GM21526 (cell line): ENCODE data around the gene ARL16.

Experiments
- ATAC-seq: cut with Tn5 transposase; IDR thresholded peaks from one replicate; pipeline ENCODE4 v1.9.1; 2021; ENCODE audit warnings: moderate library complexity; ENCODE audit not compliant: unreplicated experiment, low FRiP score

Gene ARL16

DNA sequence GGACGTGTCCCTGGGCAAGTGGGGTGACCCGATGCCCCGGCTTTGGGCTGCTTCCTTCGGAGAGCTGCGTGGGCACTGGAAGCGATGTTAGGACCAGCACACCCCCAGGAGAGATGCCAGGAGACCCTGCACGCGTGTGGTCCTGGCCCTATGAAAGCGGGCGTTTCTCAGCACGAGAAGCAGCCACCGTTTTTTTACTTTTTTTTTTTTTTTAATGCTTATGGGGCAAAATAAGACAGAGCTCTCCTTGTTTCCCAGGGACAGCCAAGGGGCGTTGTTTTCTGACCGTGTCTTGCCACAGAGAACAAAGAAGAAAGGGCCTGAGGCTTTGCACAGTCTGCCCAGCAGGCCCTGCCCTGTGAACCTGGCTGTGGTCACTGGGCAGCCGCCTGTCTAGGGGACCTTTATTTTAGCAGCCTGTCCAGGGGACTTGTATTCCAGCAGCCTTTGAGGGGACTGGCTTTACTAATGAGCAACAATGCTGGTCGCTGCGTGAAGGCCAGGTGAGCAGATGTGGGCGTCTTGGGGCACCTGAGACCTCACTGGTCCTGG is 29.5 kb upstream of the ARL16 start:
- no peak for ATAC-seq

DNA sequence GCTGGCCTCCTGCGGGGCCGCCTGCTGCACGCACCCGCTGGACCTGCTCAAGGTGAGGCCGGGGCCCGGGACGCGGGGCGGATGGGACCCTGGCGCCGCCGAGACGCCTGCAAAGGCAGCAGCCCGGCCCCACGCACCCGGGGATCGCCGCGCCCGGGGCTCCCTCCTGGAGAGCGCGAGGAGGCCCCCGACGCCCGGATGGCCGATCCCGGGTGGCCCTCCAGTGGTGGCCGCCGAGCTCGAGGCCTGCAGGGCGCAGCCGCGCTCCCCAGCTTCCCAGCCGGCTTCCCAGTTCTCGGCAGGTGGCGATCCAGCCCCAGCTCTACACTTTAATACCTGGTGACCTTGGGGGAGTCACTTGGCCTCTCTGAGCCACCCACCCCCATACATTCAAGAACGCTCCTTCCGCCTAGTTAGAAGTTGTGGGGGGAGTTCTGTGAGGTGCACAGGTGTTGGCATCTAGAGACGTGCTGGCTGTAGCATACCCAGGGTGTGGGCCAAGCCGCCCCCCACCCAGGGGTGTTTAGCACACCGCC is 28.9 kb upstream of the ARL16 start:
- peak; percentile 9 for ATAC-seq

DNA sequence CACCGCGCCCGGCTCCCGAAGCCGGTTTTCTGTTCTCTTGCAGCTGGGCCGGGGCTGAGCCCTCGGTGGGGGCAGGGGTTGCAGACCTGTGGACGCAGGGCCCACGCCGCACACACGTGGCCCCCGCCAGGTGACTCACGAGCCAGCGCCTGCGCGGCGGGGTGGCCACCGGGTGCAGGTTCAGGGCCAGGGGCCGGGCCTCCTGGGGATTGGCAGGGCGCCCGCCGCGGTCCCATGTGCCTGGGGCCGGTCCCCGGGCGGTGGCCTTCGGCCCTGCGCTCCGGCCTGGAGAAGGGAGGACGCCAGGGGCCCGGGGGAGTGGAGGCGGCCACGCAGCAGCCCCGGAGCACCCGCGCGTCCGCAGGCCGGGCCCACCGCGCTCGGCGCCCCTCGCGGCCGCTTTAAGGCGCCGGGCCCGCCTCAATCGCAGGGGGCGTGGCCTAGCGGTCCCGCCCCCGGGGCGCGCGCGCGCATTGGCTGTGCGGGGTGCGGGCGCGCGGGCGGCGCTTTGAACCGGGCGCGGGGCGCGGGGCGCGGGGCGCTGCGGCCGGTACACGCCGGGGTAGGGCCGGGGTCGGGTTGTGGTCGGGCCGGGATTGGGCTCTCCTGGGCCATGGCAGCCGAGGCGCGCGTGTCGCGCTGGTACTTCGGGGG is 28.3 kb upstream of the ARL16 start, which contains the start of gene SLC25A10:
TSS of gene SLC25A10 (plus strand) at position 471 of the 654 bp plus-strand sequence. CDS start at position 614, 143 bp downstream.
- peak; percentile 43 for ATAC-seq

DNA sequence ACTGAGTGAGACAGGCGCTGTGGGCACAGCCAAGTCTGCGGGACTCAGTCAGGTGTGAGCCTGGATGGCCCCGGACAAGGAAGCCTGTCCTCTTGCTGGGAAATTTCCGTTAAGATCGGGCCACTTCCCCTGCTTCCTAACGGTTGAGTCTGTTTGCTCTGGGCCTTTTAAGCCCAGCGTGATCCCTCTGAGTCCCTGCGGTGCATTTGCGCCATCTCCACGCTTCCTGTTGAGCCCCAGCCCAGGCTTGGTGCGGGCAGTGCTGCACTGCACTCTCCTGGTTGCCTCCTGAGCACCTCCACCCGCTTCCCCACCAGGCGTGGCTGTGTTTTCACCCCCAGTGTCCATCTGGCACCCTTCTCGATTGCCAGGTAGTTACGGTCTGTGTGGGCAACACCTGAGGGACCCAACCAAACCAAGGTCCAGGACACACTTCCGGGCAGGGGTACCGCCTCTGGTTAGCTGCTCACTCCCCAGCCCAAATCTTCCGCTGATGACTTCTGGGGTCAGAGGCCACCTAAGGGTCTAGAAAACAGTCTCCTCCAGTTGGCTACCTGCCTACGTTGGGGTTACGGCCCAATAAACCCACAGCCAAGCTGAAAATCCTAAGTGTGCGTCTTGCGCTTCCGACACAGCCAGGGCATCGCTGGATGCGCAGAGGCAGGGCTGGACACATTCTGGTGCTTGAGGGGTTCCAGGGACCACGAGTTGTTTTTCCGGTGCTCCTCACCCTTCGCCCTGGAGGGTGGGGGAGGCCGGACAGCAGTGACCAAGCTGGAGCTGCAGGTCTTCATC is 27.1 kb upstream of the ARL16 start:
- no peak for ATAC-seq

DNA sequence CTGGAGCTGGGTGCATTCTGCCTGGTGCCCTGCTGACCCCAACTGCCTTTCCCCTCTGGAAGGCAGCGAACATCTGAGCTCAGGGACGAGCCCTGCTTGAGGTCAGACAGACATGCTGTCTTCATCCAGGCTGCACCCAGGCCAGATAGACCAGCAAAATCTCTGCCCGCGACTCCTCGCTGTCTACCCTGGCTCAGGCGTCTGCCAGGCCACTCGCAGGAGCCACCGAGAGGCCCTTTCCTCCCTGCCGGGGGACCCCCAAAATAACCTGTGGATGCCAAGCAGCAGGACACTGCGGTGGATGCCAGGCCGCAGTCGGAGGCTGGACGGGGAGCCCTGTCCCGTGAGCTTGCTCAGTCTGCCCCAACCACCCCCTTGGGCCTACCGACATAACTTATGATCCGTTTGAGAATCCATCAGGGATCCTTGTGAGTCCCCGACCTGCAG is 25.2 kb upstream of the ARL16 start:
- ATAC-seq = no peak

DNA sequence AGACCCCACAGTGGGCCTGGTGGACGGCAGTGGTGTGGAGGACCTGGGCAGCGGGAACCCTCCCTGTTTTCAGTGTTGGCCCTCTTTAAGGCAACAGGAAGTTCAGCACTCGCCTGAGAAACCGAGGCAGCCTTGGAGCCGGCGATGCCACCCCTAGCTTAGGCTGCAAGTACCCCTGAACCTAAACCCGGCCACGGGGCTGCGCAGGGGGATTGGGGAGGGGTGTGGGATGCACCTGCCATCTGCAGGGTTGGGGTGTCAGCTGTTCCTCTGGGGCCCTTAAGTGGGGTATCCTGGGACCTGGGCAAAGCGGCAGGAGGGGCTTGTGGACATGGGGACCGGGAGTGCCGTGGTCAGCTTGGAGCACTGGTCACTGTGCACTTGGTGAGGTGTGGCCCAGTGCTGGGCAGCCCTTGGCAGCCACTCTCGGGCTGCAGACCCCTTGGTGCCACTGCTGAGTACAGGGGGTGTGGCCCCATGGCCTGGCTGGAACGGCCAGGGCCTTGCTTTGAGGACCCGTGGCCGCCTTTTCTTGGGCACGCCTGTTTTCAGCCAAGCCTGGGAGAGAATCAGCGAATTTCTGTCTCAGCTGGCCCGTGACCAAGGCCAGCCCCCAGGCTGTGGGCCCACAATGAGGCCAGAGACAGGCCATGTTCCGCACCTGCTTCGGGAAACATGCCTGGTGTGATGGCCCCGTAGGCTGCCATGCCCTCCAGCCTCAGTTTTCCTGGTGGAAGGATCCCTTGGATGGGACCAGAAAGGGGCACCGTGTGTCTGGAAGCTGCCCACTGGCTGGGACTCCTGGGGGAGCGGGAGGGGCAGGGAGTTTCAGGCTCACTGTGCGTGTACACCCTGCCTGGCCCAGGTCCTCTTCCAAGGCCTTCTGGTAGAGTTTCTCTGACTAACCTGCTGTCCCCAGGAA is 24.4 kb upstream of the ARL16 start:
- no peak for ATAC-seq

DNA sequence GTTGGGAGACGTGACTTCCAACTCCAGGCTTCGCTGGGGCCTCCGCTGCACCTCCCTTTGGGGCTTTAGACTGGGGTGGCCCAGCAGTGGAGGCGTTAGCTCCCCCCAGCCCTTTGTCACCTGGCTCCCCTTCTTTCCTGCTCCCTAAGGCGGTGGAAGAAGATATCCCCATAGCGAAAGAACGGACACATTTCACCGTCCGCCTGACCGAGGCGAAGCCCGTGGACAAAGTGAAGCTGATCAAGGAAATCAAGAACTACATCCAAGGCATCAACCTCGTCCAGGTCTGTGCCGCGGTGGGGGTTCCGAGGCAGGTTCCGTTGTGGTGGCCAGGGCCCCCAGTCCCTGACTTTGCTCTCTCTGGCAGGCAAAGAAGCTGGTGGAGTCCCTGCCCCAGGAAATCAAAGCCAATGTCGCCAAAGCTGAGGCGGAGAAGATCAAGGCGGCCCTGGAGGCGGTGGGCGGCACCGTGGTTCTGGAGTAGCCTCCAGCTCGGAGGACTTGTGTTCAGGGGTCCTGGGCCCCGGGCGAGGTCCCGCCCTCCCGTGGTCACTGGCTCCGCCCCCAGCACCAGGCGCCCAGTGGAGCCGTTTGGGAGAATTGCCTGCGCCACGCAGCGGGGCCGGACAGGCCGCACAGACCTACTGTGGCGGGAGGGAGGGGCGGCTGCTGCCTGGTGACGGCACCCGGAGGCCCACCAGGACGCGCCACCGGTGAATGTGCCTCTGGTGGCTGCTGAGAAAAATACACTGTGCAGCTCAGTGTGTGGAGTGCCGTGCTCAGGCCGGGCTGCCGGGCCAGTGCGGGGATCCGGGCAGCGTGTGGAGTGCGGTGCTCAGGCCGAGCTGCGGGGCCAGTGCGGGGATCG is 23.4 kb upstream of the ARL16 start:
- ATAC-seq = no peak

DNA sequence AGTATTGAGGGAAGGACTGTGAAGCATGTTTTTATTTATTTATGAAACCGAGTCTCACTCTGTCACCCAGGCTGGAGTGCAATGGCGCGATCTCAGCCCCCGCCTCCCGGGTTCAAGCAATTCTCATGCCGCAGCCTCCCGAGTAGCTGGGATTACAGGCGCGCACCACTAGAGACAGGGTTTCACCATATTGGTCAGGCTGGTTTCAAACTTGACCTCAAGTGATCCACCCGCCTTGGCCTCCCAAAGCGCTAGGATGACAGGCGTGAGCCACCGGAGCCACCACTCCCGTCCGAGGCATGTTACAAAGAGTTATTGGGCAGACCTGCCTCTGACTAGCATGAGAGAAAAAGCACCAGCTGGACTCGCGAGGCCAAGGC is 22.6 kb upstream of the ARL16 start:
- no peak for ATAC-seq

DNA sequence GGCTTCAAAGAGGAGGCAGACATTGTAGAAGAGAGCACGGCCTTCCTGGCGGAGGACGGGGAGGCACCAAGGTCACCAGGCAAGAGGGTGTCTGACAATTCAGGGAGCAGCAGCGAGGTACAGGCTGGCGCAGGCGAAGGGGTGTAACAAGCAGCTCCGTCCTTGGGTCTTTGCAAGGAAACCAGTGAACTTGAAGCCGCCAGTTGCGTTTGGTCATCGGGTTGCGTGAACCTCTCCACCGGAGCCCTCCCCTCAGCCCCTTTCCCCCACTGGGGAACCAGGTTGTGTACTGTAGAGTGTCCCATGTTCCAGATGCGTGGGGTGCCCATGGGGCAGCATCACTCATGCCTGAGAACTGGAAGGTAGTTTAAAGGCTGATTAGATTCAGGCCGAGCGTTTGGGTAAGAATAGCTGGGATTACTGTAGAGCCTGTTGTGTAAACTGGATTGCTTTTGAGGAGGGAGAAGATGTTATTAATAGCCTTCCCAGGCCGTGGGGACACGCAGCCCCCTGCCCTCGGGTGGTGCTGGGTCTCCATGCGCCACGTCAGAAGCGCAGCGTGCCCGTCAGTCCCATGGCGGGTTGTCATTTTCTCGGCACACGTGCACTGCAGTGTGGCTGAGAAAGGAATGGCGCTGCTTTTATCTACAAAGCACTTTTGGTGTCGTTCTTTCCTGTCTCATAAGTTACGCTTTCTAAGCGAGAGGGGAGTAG is 22.1 kb upstream of the ARL16 start:
- ATAC-seq = no peak

DNA sequence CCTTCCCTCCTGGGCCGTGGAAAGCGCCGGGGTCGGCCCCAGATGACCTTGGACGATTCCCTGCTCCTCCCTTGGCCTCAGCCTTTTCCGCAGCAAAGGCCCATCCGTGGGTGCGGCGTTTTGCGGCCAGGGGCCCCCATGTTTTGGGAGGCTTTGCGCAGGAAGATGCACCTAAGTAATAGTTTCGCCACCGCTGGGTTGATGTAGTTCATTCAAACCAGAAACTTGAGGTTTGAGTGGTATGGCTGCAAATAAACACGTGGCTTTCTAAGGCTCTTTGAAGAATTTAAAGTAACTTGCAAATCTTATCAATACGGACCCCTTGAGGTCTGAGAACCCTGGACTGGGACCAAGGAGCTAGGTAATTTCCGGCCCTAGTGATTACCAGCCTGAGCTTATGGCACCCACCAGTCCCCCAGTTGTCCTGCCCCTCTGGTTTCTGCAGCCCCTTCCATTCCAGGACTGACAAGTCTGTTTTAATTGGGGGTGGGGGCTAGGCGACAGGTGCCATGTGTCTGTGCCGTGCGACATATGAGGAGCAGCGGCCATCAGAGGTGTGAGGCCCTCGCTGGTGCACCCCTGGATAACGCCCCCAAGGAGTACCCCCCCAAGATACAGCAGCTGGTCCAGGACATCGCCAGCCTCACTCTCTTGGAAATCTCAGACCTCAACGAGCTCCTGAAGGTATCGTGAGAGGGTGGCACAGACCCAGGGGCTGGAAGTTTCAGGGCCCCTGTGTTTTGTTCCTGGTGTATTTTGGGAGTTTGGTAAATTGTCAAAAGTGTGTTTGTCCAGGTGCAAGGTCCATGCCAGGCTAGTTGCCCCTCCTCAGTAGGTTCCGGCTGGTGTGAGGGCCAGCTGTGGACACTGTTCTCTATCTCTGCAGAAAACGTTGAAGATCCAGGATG is 20.4 kb upstream of the ARL16 start:
- no peak for ATAC-seq

DNA sequence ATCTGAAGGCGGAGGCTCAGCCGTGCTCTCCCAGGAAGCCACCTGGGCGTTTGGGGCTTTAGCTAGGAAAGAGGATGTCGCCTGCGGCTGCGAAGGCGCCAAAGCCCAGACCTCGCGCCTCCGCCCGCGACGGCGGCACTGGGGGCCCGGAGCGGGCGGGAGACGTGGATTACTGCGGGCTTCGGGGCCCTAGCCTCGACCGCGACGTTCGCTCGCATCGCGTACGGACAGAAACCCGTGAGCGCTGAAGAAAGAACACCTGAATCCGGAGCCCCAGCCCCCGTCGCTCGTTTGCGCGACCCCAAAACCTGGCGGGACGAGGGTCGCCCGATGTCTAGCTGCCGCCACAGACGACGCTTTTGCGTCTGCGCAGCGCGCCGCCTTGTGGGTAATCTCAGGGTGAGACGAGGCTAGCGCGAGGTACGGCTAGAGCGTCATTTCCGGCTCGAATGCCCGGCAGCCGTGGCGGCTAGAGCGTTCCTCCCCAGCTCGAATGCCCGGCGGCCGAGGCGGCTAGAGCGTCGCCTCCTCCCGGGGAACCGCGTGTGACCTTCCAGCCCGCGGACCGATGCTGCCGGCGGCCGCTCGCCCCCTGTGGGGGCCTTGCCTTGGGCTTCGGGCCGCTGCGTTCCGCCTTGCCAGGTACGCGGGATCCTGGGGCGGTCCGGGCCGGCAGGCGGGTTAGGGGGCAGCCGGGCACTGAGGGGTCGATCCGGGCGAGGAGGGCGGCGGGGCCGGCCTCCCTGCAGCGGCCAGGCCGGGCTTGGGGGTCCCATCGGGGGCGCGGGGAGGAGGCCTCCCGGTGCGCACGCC is 19.5 kb upstream of the ARL16 start, which contains the start of gene MRPL12:
TSS of gene MRPL12 (plus strand) at position 434 of the 813 bp plus-strand sequence. CDS start at position 569, 135 bp downstream.
- peak; percentile 68 for ATAC-seq

DNA sequence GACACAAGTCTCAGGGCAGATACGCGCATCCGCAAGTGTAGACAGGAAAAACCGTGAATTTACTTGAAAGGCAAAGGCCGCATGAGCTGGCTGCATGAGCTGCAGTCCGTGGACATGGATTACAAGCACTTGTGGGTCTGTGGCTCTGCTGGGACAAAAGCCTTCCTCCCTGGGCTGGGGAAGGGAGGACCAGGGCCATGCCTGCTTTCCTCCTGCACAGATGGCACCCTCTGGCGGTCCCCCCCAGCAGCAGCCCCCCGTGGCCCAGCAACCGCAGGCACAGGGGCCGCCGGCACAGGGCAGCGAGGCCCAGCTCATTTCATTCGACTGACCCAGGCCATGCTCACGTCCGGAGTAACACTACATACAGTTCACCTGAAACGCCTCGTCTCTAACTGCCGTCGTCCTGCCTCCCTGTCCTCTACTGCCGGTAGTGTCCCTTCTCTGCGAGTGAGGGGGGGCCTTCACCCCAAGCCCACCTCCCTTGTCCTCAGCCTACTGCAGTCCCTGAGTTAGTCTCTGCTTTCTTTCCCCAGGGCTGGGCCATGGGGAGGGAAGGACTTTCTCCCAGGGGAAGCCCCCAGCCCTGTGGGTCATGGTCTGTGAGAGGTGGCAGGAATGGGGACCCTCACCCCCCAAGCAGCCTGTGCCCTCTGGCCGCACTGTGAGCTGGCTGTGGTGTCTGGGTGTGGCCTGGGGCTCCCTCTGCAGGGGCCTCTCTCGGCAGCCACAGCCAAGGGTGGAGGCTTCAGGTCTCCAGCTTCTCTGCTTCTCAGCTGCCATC is 17.9 kb upstream of the ARL16 start:
- no peak for ATAC-seq

DNA sequence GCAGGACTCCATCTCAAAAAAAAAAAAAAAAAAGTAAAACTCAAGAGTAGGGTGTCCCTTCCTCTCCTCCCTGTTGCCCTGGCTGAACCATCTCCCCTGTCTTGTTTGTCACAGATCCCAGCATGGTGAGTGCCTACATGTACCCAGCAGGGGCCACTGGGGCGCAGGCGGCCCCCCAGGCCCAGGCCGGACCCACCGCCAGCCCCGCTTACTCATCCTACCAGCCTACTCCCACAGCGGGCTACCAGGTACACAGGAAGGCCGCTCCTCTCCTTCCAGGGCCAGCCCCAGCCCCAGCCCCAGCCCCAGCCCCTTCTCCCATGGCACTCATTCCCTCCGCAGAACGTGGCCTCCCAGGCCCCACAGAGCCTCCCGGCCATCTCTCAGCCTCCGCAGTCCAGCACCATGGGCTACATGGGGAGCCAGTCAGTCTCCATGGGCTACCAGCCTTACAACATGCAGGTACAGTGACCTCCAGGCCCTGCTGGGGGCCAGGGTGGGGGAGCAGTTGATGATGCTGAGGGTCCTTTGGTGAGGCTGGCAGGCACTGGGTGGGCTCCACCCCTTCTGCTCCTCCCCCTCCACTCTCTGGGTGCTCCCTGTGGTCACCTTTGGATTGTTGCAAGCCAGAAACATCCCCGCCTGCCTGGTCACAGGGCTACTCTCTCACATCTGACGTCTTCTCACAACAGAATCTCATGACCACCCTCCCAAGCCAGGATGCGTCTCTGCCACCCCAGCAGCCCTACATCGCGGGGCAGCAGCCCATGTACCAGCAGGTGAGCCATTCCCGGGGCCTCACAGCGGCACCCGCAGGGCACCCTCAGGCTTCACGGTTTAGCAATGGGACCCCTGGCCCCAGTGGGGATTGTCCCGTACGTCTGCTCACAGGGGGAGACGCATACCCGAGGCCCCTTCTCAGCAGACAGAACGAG is 17.0 kb upstream of the ARL16 start:
- no peak for ATAC-seq

DNA sequence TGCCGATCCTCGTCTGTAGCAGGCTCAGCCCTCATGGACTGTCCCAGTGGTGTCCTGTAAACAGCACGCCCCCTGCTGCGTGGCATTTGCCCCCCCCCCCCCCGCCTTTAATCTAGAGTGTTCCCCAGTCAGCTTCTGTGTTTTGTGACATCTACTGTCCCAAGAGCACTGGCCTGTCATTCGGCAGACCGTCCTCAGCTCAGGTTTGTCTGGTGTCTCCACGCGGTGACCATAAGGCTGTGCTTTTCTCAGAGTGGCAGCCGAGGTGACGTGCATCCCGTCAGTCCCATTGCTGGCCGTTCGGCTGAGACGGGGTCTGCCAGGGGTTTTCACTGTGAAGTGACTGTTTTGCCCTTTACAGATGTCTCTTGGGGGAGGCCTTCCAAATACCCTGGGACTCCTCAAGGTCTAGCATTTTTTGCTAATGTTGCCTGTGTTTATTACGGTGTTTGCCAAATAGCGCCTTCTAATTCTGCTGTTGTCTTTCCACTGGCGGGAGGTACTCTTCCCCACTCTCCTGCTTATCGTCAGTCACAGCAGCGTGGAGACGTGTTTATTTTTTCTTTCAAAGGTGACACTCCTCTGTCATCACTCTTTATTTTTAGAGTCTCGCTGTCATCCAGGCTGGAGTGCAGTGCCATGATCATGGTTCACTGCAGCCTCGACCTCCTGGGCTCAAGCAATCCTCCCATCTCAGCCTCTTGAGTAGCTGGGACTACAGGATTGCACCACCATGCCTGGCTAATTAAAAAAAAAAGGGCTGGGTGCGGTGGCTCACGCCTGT is 13.9 kb upstream of the ARL16 start:
- no peak for ATAC-seq
